ENCODE data around the gene TRAPPC6A. TPM values are rescaled to one million over a fixed set of nuclear protein-coding genes. Genes with fewer than 3 reads are reported as not detected.
A peak's percentile ranks its signal among the peaks of the same experiment; 100 is the strongest.

The TRAPPC6A gene
- total and polyA plus RNA-seq, 9 of the 15 experiments (the other 6 are each of a cell fraction or from before 2014, with no cell fraction given) = 0.82 to 23.6 (median 11.6) TPM

- TF ChIP-seq, protein P1, sequence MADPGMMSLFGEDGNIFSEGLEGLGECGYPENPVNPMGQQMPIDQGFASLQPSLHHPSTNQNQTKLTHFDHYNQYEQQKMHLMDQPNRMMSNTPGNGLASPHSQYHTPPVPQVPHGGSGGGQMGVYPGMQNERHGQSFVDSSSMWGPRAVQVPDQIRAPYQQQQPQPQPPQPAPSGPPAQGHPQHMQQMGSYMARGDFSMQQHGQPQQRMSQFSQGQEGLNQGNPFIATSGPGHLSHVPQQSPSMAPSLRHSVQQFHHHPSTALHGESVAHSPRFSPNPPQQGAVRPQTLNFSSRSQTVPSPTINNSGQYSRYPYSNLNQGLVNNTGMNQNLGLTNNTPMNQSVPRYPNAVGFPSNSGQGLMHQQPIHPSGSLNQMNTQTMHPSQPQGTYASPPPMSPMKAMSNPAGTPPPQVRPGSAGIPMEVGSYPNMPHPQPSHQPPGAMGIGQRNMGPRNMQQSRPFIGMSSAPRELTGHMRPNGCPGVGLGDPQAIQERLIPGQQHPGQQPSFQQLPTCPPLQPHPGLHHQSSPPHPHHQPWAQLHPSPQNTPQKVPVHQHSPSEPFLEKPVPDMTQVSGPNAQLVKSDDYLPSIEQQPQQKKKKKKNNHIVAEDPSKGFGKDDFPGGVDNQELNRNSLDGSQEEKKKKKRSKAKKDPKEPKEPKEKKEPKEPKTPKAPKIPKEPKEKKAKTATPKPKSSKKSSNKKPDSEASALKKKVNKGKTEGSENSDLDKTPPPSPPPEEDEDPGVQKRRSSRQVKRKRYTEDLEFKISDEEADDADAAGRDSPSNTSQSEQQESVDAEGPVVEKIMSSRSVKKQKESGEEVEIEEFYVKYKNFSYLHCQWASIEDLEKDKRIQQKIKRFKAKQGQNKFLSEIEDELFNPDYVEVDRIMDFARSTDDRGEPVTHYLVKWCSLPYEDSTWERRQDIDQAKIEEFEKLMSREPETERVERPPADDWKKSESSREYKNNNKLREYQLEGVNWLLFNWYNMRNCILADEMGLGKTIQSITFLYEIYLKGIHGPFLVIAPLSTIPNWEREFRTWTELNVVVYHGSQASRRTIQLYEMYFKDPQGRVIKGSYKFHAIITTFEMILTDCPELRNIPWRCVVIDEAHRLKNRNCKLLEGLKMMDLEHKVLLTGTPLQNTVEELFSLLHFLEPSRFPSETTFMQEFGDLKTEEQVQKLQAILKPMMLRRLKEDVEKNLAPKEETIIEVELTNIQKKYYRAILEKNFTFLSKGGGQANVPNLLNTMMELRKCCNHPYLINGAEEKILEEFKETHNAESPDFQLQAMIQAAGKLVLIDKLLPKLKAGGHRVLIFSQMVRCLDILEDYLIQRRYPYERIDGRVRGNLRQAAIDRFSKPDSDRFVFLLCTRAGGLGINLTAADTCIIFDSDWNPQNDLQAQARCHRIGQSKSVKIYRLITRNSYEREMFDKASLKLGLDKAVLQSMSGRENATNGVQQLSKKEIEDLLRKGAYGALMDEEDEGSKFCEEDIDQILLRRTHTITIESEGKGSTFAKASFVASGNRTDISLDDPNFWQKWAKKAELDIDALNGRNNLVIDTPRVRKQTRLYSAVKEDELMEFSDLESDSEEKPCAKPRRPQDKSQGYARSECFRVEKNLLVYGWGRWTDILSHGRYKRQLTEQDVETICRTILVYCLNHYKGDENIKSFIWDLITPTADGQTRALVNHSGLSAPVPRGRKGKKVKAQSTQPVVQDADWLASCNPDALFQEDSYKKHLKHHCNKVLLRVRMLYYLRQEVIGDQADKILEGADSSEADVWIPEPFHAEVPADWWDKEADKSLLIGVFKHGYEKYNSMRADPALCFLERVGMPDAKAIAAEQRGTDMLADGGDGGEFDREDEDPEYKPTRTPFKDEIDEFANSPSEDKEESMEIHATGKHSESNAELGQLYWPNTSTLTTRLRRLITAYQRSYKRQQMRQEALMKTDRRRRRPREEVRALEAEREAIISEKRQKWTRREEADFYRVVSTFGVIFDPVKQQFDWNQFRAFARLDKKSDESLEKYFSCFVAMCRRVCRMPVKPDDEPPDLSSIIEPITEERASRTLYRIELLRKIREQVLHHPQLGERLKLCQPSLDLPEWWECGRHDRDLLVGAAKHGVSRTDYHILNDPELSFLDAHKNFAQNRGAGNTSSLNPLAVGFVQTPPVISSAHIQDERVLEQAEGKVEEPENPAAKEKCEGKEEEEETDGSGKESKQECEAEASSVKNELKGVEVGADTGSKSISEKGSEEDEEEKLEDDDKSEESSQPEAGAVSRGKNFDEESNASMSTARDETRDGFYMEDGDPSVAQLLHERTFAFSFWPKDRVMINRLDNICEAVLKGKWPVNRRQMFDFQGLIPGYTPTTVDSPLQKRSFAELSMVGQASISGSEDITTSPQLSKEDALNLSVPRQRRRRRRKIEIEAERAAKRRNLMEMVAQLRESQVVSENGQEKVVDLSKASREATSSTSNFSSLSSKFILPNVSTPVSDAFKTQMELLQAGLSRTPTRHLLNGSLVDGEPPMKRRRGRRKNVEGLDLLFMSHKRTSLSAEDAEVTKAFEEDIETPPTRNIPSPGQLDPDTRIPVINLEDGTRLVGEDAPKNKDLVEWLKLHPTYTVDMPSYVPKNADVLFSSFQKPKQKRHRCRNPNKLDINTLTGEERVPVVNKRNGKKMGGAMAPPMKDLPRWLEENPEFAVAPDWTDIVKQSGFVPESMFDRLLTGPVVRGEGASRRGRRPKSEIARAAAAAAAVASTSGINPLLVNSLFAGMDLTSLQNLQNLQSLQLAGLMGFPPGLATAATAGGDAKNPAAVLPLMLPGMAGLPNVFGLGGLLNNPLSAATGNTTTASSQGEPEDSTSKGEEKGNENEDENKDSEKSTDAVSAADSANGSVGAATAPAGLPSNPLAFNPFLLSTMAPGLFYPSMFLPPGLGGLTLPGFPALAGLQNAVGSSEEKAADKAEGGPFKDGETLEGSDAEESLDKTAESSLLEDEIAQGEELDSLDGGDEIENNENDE (IDR thresholded peaks at IDR 0.05; ENCODE audit: low read depth, low read length) = no peak
- TF ChIP-seq ZNF445 (CRISPR knock-in tag; IDR thresholded peaks at IDR 0.05; ENCODE audit: low read depth) (no peak), E4F1 (CRISPR knock-in tag; IDR thresholded peaks at IDR 0.05; ENCODE audit: borderline replicate concordance) (no peak), FIP1L1 (IDR thresholded peaks at IDR 0.05; ENCODE audit: low read depth, low read length, poor library complexity, severe bottlenecking) (no peak), TBP (optimal IDR thresholded peaks at IDR 0.05; ENCODE audit: low read depth, low read length) (peak; percentile 43)
- TF ChIP-seq, protein P2, sequence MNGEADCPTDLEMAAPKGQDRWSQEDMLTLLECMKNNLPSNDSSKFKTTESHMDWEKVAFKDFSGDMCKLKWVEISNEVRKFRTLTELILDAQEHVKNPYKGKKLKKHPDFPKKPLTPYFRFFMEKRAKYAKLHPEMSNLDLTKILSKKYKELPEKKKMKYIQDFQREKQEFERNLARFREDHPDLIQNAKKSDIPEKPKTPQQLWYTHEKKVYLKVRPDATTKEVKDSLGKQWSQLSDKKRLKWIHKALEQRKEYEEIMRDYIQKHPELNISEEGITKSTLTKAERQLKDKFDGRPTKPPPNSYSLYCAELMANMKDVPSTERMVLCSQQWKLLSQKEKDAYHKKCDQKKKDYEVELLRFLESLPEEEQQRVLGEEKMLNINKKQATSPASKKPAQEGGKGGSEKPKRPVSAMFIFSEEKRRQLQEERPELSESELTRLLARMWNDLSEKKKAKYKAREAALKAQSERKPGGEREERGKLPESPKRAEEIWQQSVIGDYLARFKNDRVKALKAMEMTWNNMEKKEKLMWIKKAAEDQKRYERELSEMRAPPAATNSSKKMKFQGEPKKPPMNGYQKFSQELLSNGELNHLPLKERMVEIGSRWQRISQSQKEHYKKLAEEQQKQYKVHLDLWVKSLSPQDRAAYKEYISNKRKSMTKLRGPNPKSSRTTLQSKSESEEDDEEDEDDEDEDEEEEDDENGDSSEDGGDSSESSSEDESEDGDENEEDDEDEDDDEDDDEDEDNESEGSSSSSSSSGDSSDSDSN (IDR thresholded peaks at IDR 0.05; ENCODE audit: borderline replicate concordance in 1 of 2, low read depth in 2 of 2, low read length in 2 of 2) = peak; percentile 96
These were observed at the start of gene TRAPPC6A (continued) for GRCh38 chr19:45177817-45178261.

Data from K562 (cell line).